GM12891 (cell line): ENCODE data around the gene MYMK.

Experiments used
- PAX5 ChIP-seq: IDR thresholded peaks from 2 replicates; pipeline ENCODE4 v1.6.1; 2011; ENCODE audit warnings: low read length, moderate library complexity, mild to moderate bottlenecking; ENCODE audit not compliant: insufficient read depth, severe bottlenecking
- POLR2A ChIP-seq: IDR thresholded peaks from 2 replicates; pipeline ENCODE4 v1.6.1; 2011; ENCODE audit warnings: low read depth, low read length, control low read depth
- POU2F2 ChIP-seq: IDR thresholded peaks from 2 replicates; pipeline ENCODE4 v1.6.1; 2011; ENCODE audit warnings: low read depth, mild to moderate bottlenecking, control low read depth, low read length, moderate library complexity

DNA sequence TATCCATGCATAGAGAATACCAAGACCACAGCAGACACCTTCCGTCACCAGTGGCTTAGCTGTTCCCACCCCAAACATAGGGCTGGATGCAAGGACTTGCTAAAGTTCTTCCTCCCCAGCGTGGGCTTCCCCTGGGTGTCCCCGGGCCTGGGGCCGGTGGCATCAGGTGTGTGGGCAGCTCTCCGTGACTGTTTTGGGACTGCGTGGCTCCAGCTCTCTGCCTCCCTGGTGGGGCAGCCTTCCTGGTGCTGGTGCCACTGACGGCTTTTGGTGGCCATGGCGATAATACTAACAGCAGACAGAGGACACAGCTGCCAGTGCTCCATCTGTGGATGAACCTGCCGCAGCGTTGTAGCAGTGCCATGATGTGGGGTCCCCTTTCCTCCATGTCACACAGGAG lies 60.1 kb downstream of the MYMK start:
- TF ChIP-seq POU2F2 = no peak
- no peak for TF ChIP-seq POLR2A
- no peak for TF ChIP-seq PAX5
